ENCODE data around the gene PMPCA.

The PMPCA gene

DNA sequence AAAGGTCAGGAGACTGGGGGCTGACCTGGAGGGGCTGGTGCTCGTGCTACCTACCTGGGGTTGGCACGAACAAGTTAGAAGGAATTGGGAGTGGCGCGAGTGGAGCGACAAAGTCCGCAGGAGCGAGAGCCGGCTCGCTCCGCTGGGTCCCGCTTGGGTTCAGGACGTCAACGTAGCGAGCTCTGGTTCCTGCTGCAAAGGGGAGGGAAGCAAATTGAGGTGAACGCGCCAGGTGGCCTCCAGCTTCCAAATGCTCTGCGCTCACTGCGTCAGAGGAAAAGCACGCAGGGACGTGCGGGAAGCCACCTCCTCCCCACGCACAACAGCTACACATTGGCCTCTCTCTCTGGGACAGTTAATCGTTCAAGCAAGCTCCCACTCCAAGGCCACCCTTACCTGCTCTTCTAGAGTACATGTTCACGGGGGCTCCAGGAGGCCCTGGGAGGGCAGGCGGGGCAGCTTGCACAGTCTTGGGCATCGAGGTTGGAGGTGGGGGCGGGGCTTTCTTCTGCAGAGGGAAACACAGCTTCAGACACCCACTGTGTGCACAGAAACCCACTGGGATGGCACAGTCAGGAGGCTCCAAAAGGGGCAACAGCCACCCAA, 36.8 kb downstream of the PMPCA start (continued):
- TF ChIP-seq ZSCAN30 (tag by site-specific recombination; IDR thresholded peaks at IDR 0.05) (no peak), ZBTB1 (tag by site-specific recombination; IDR thresholded peaks at IDR 0.05) (no peak), ZNF626 (tag by site-specific recombination; IDR thresholded peaks at IDR 0.05) (no peak), ZNF501 (tag by site-specific recombination; IDR thresholded peaks at IDR 0.05) (no peak)

DNA sequence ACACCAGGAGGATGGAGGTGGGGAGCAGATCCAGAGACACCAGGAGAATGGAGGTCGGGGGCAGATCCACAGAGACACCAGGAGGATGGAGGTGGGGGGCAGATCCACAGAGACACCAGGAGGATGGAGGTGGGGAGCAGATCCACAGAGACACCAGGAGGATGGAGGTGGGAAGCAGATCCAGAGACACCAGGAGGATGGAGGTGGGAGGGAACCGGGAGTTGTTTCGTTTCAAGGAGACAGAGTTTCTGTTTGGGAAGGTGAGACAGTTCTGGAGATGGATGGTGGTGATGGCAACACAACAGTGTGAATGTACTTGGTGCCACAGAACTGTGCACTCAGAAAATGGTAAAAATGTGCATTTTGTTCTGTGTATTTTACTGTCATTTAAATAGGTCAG, 38.2 kb downstream of the PMPCA start:
- no peak overlapping the region for H3K4me3 ChIP-seq (ENCODE audit: low read depth, low read length)
- CTCF ChIA-PET = no interaction called here
- H3K4me1 ChIP-seq (ENCODE audit: control insufficient read depth, insufficient read depth, low read length) = no peaks in the 10 kb centered on the region
- H3K36me3 ChIP-seq (ENCODE audit: control insufficient read depth in 2 of 2, insufficient read depth in 1 of 2, low read length in 2 of 2) = peaks cover 19 to 89% of the 10 kb centered on the region in 2 experiments; a peak in 2 of 3 replicates
- POLR2A ChIA-PET = no interaction called here
- no peaks in the 10 kb centered on the region for H3K9me3 ChIP-seq (ENCODE audit: control insufficient read depth, insufficient read depth, low read depth, low read length)
- H3K27ac ChIP-seq (ENCODE audit: extremely low read depth, low read depth, low read length) = no peak overlapping the region
- TF ChIP-seq, protein P1, sequence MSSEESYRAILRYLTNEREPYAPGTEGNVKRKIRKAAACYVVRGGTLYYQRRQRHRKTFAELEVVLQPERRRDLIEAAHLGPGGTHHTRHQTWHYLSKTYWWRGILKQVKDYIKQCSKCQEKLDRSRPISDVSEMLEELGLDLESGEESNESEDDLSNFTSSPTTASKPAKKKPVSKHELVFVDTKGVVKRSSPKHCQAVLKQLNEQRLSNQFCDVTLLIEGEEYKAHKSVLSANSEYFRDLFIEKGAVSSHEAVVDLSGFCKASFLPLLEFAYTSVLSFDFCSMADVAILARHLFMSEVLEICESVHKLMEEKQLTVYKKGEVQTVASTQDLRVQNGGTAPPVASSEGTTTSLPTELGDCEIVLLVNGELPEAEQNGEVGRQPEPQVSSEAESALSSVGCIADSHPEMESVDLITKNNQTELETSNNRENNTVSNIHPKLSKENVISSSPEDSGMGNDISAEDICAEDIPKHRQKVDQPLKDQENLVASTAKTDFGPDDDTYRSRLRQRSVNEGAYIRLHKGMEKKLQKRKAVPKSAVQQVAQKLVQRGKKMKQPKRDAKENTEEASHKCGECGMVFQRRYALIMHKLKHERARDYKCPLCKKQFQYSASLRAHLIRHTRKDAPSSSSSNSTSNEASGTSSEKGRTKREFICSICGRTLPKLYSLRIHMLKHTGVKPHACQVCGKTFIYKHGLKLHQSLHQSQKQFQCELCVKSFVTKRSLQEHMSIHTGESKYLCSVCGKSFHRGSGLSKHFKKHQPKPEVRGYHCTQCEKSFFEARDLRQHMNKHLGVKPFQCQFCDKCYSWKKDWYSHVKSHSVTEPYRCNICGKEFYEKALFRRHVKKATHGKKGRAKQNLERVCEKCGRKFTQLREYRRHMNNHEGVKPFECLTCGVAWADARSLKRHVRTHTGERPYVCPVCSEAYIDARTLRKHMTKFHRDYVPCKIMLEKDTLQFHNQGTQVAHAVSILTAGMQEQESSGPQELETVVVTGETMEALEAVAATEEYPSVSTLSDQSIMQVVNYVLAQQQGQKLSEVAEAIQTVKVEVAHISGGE (tag by site-specific recombination; conservative IDR thresholded peaks at IDR 0.05; ENCODE audit: low read depth) = peak; percentile 71
- peak; percentile 56; the same call in 1 of the 2 replicates for TF ChIP-seq ZNF600 (tag by site-specific recombination; IDR thresholded peaks at IDR 0.05)
- TF ChIP-seq, protein P2, sequence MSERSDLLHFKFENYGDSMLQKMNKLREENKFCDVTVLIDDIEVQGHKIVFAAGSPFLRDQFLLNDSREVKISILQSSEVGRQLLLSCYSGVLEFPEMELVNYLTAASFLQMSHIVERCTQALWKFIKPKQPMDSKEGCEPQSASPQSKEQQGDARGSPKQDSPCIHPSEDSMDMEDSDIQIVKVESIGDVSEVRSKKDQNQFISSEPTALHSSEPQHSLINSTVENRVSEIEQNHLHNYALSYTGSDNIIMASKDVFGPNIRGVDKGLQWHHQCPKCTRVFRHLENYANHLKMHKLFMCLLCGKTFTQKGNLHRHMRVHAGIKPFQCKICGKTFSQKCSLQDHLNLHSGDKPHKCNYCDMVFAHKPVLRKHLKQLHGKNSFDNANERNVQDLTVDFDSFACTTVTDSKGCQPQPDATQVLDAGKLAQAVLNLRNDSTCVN (tag by site-specific recombination; optimal IDR thresholded peaks at IDR 0.05) = no peak
- TF ChIP-seq OVOL3 (tag by site-specific recombination; IDR thresholded peaks at IDR 0.05) = no peak

DNA sequence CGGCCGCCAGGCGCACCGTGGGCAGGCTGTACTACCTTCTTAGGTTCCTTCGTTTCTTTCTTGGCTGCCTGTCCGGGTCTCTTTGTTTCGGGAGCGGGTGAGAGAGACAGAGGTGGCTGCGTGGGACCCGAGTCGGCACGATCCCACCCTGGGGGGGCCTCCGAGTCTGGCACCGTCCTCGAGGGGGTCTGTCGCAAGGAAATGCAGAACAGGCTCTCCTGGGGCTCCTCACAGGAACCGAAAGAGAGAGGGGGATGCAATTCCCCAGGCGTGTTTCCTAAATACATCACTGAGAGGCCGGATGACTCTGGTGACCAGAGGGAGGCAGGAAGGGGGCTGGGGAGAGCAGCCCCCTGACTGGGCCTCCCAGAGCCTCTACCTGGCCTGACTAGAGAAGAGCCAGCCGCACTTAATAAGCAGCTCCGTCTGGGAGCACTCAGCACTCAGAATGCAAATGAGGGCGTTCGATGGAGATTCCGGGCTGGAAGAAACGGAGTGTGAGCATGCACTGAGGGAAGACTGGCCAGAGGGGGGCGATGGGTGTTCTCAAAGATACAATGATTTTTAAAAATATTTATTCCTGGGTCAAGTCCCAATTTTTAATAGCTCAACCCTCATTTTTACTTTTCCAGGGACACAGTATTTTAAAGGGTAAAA, 40.9 kb downstream of the PMPCA start:
- Histone ChIP-seq H3K36me3 (ENCODE audit: control insufficient read depth in 2 of 2, insufficient read depth in 1 of 2, low read length in 2 of 2) (peaks cover 9 to 90% of the 10 kb centered on the region in 2 experiments; a peak in 2 of 3 replicates), H3K27ac (ENCODE audit: extremely low read depth, low read depth, low read length) (no peak overlapping the region), H3K4me3 (ENCODE audit: low read depth, low read length) (no peak overlapping the region), H3K4me1 (ENCODE audit: control insufficient read depth, insufficient read depth, low read length) (no peaks in the 10 kb centered on the region), H3K9me3 (ENCODE audit: control insufficient read depth, insufficient read depth, low read depth, low read length) (no peaks in the 10 kb centered on the region)
- POLR2A ChIA-PET = interaction anchor here (0.5 kb wide), 1 partner anchor 29 kb away, joined by 3 read pairs; no protein-coding TSS in a partner anchor
- CTCF ChIA-PET = interaction anchor here (2.2 kb wide), 1 partner anchor 11 kb away, joined by 5 read pairs; no protein-coding TSS in a partner anchor
- TF ChIP-seq ZNF664 (tag by site-specific recombination; IDR thresholded peaks at IDR 0.05) = no peak
- no peak for TF ChIP-seq ZFP37 (tag by site-specific recombination; IDR thresholded peaks at IDR 0.05)
- TF ChIP-seq ZNF610 (tag by site-specific recombination; IDR thresholded peaks at IDR 0.05; ENCODE audit: borderline replicate concordance) = no peak
- TF ChIP-seq GLIS2 (tag by site-specific recombination; IDR thresholded peaks at IDR 0.05) = no peak
- no peak for TF ChIP-seq OSR2 (tag by site-specific recombination; IDR thresholded peaks at IDR 0.05)
- no peak for TF ChIP-seq KLF7 (tag by site-specific recombination; IDR thresholded peaks at IDR 0.05; ENCODE audit: borderline replicate concordance)
- no peak for TF ChIP-seq ZNF114 (tag by site-specific recombination; IDR thresholded peaks at IDR 0.05)
- TF ChIP-seq, protein P3, sequence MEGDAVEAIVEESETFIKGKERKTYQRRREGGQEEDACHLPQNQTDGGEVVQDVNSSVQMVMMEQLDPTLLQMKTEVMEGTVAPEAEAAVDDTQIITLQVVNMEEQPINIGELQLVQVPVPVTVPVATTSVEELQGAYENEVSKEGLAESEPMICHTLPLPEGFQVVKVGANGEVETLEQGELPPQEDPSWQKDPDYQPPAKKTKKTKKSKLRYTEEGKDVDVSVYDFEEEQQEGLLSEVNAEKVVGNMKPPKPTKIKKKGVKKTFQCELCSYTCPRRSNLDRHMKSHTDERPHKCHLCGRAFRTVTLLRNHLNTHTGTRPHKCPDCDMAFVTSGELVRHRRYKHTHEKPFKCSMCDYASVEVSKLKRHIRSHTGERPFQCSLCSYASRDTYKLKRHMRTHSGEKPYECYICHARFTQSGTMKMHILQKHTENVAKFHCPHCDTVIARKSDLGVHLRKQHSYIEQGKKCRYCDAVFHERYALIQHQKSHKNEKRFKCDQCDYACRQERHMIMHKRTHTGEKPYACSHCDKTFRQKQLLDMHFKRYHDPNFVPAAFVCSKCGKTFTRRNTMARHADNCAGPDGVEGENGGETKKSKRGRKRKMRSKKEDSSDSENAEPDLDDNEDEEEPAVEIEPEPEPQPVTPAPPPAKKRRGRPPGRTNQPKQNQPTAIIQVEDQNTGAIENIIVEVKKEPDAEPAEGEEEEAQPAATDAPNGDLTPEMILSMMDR (tag by site-specific recombination; IDR thresholded peaks at IDR 0.05) = no peak
- no peak for TF ChIP-seq ZNF843 (tag by site-specific recombination; IDR thresholded peaks at IDR 0.05)
- TF ChIP-seq, protein P4, sequence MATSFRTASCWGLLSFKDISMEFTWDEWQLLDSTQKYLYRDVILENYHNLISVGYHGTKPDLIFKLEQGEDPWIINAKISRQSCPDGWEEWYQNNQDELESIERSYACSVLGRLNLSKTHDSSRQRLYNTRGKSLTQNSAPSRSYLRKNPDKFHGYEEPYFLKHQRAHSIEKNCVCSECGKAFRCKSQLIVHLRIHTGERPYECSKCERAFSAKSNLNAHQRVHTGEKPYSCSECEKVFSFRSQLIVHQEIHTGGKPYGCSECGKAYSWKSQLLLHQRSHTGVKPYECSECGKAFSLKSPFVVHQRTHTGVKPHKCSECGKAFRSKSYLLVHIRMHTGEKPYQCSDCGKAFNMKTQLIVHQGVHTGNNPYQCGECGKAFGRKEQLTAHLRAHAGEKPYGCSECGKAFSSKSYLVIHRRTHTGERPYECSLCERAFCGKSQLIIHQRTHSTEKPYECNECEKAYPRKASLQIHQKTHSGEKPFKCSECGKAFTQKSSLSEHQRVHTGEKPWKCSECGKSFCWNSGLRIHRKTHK (tag by site-specific recombination; IDR thresholded peaks at IDR 0.05) = no peak
- TF ChIP-seq ZNF184 (tag by site-specific recombination; IDR thresholded peaks at IDR 0.05) = no peak
- TF ChIP-seq GLI4 (tag by site-specific recombination; IDR thresholded peaks at IDR 0.05) = no peak
- TF ChIP-seq ZNF350 (tag by site-specific recombination; IDR thresholded peaks at IDR 0.05) = no peak
- TF ChIP-seq, protein P5, sequence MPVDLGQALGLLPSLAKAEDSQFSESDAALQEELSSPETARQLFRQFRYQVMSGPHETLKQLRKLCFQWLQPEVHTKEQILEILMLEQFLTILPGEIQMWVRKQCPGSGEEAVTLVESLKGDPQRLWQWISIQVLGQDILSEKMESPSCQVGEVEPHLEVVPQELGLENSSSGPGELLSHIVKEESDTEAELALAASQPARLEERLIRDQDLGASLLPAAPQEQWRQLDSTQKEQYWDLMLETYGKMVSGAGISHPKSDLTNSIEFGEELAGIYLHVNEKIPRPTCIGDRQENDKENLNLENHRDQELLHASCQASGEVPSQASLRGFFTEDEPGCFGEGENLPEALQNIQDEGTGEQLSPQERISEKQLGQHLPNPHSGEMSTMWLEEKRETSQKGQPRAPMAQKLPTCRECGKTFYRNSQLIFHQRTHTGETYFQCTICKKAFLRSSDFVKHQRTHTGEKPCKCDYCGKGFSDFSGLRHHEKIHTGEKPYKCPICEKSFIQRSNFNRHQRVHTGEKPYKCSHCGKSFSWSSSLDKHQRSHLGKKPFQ (tag by site-specific recombination; IDR thresholded peaks at IDR 0.05) = no peak
- no peak for TF ChIP-seq ZNF585B (tag by site-specific recombination; IDR thresholded peaks at IDR 0.05)
- TF ChIP-seq SETDB1 (IDR thresholded peaks at IDR 0.05; ENCODE audit: insufficient read length, low read length) = no peak
